GM18868 (cell line): Measurements from ENCODE around the gene ZBED6.
A peak's percentile ranks its signal among the peaks of the same experiment; 100 is the strongest.
"Not testable (repeated sequence)": the region's sequence is repeated elsewhere in the genome, so short reads cannot be mapped to it uniquely, and the experiment has no call there.

Experiments
- ATAC-seq: cut with Tn5 transposase; IDR thresholded peaks from one replicate; pipeline ENCODE4 v1.9.1; 2021; ENCODE audit warnings: mild to moderate bottlenecking, moderate library complexity; ENCODE audit not compliant: unreplicated experiment

ZBED6 gene

GRCh38 chr1:203795441-203796235 lies at the start of gene ZBED6, which contains the start of gene ZC3H11A:
TSS of gene ZBED6 (plus strand) at chr1:203795623. CDS start at chr1:203797523, 1,900 bp downstream.
TSS of gene ZC3H11A (plus strand) at chr1:203795623. CDS start at chr1:203817071, 21,448 bp downstream.
- ATAC-seq, result peak; percentile 95

GRCh38 chr1:203746281-203746680 lies 49.1 kb upstream of the ZBED6 start:
- ATAC-seq, result no peak

GRCh38 chr1:203751051-203751450 lies 44.4 kb upstream of the ZBED6 start:
- no peak for ATAC-seq

GRCh38 chr1:203751618-203752361 lies 43.6 kb upstream of the ZBED6 start:
- not testable (repeated sequence) for ATAC-seq

- no peak for ATAC-seq
These were observed 41.0 kb upstream of the ZBED6 start for GRCh38 chr1:203754455-203754864.

- no peak for ATAC-seq
These were observed 39.4 kb upstream of the ZBED6 start for GRCh38 chr1:203756036-203756435.

- not testable (repeated sequence) for ATAC-seq
These were observed 36.7 kb upstream of the ZBED6 start for GRCh38 chr1:203758749-203759148.

GRCh38 chr1:203760506-203760905 lies 34.9 kb upstream of the ZBED6 start:
- ATAC-seq, result no peak

GRCh38 chr1:203761958-203762357 lies 33.5 kb upstream of the ZBED6 start:
- ATAC-seq, result not testable (repeated sequence)

GRCh38 chr1:203763505-203763904 lies 31.9 kb upstream of the ZBED6 start:
- no peak for ATAC-seq

- ATAC-seq, result no peak
These were observed 31.1 kb upstream of the ZBED6 start for GRCh38 chr1:203764105-203765028.

GRCh38 chr1:203765029-203765837 lies 30.2 kb upstream of the ZBED6 start, which contains the start of gene LAX1:
TSS of gene LAX1 (plus strand) at chr1:203765183. CDS start at chr1:203765566, 383 bp downstream.
- peak; percentile 81 for ATAC-seq

GRCh38 chr1:203768256-203768655 lies 27.2 kb upstream of the ZBED6 start:
- no peak for ATAC-seq

- ATAC-seq, result no peak
These were observed 25.7 kb upstream of the ZBED6 start for GRCh38 chr1:203769505-203770343.

GRCh38 chr1:203771901-203772301 lies 23.5 kb upstream of the ZBED6 start:
- ATAC-seq, result no peak

- no peak for ATAC-seq
These were observed 22.6 kb upstream of the ZBED6 start for GRCh38 chr1:203772836-203773235.

- ATAC-seq, result no peak
These were observed 18.8 kb upstream of the ZBED6 start for GRCh38 chr1:203776636-203777035.

GRCh38 chr1:203777596-203777995 lies 17.8 kb upstream of the ZBED6 start:
- ATAC-seq, result no peak

- no peak for ATAC-seq
These were observed 17.3 kb upstream of the ZBED6 start for GRCh38 chr1:203778146-203778545.
